ENCODE measurements around the gene ZNF562.

- TF ChIP-seq CTCF (IDR thresholded peaks at IDR 0.05) (no peak), POLR2A (IDR thresholded peaks at IDR 0.05) (no peak)
Observed at GRCh38 chr19:9711815-9712214, 36.9 kb upstream of the ZNF562 start.
